ENCODE data around the gene CCDC47.

- TF ChIP-seq CTCF (IDR thresholded peaks at IDR 0.05; ENCODE audit: low read depth, low read length, poor library complexity, severe bottlenecking), result no peak
- TF ChIP-seq EZH2phosphoT487 (IDR thresholded peaks at IDR 0.05; ENCODE audit: borderline replicate concordance, low read length), result no peak
Measured at GRCh38 chr17:63775420-63775819, 2.0 kb upstream of the CCDC47 start.

Measured in DOHH2 (cell line).